Left lung (tissue), 10 donors: ENCODE data around the gene ALDOA. TPM values are rescaled to one million over a fixed set of nuclear protein-coding genes. Genes with fewer than 3 reads are reported as not detected.
A peak's percentile ranks its signal among the peaks of the same experiment; 100 is the strongest.

Experiments used
- ATAC-seq: fragments of 200-7000 bp; cut with Tn5 transposase; one replicate; pipeline ENCODE4 v1.9.1; 2020; ENCODE audit warnings: moderate library complexity
- DNase-seq, 4 donors: peaks; one replicate each; pipeline ENCODE4 v3.0.0-alpha.2; 2013 to 2020
- H3K27ac ChIP-seq, 2 donors: fragments of 200-600 bp; sonication (generic) in 1 of 2; one replicate each; pipeline versions ENCODE4 v1.5.0 to v1.8.0; 2020 to 2021
- H3K27me3 ChIP-seq, 2 donors: fragments of 200-600 bp; sonication (generic) in 1 of 2; one replicate each; pipeline versions ENCODE4 v1.5.0 to v1.8.0; 2020 to 2021
- H3K36me3 ChIP-seq, 2 donors: fragments of 200-600 bp; sonication (generic) in 1 of 2; one replicate each; pipeline versions ENCODE4 v1.5.0 to v1.8.0; 2020 to 2021
- H3K4me1 ChIP-seq, 2 donors: fragments of 200-600 bp; one replicate each; pipeline ENCODE4 v1.8.0; 2021
- H3K4me3 ChIP-seq, 2 donors: fragments of 200-600 bp; sonication (generic) in 1 of 2; one replicate each; pipeline versions ENCODE4 v1.5.0 to v1.8.0; 2020 to 2021; ENCODE audit warnings: mild to moderate bottlenecking in 1 of 2
- H3K9me3 ChIP-seq, 2 donors: fragments of 200-600 bp; sonication (generic) in 1 of 2; one replicate each; pipeline versions ENCODE4 v1.5.0 to v1.8.0; 2020 to 2021
- intact Hi-C, 2 donors: fragments of 100-400 bp; cut with DNase I; formaldehyde crosslinking; loops; one replicate each; pipeline versions ENCODE4 v1.11.2 to v1.14.2; 2022
- polyA plus RNA-seq, 6 donors: library from polyadenylated mRNA; unstranded; fragments of 120-200 nt; gene quantifications; one replicate each; pipeline ENCODE4 v1.2.1, GENCODE V29; 2013; ENCODE audit not compliant: insufficient read length in 6 of 6
- total RNA-seq, 2 donors: library from RNA; stranded (reverse); fragmentation: NEBNext Ultra II Directional; extraction: Animal tissue kit (Norgen Biotek cat#: 25700); gene quantifications; one replicate each; pipeline ENCODE4 v1.2.1, GENCODE V29; 2021
- TF ChIP-seq, protein P1 (sequence below), 2 donors: fragments of 200-600 bp; sonication (generic) in 1 of 2; IDR thresholded peaks; one replicate each; pipeline versions ENCODE4 v1.5.0 to v1.8.0; 2021; ENCODE audit warnings: antibody characterized with exemption in 2 of 2
- donor health status: DM: no; HTN: yes; CAD: no.
- donor health status: DM: no; HTN: no; CAD: no.

ALDOA gene
- total and polyA plus RNA-seq, 8 donors, result 299 to 1,105 (median 379) TPM

DNA sequence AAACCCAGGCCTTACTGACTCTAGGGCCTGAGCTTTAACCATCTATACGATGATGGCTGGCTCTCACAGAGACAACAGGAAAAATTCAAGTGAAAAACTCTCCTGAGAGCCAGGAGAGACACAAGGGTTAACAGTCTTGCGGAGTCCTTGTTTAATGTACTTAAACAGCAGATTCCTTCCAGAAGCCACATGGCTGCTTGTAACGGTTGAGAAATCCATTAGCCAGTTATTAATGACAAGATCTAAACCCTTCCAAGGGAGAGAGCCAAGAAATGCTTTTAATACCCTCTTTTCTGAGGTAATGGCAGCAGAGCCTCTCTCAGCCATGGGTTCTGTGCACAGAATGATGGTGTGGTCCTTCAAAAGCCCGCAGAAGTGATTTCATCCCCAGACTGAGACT is 5.2 kb upstream of the ALDOA start:
- TF ChIP-seq, protein P1, sequence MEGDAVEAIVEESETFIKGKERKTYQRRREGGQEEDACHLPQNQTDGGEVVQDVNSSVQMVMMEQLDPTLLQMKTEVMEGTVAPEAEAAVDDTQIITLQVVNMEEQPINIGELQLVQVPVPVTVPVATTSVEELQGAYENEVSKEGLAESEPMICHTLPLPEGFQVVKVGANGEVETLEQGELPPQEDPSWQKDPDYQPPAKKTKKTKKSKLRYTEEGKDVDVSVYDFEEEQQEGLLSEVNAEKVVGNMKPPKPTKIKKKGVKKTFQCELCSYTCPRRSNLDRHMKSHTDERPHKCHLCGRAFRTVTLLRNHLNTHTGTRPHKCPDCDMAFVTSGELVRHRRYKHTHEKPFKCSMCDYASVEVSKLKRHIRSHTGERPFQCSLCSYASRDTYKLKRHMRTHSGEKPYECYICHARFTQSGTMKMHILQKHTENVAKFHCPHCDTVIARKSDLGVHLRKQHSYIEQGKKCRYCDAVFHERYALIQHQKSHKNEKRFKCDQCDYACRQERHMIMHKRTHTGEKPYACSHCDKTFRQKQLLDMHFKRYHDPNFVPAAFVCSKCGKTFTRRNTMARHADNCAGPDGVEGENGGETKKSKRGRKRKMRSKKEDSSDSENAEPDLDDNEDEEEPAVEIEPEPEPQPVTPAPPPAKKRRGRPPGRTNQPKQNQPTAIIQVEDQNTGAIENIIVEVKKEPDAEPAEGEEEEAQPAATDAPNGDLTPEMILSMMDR (IDR thresholded peaks at IDR 0.05), result no peak
- Histone ChIP-seq H3K36me3 (no peaks in the 10 kb centered on the region), H3K27ac (peak overlapping the region in 1 of 2 donors; percentile 19), H3K9me3 (no peaks in the 10 kb centered on the region), H3K4me3 (no peak overlapping the region), H3K4me1 (peaks cover 13 to 20% of the 10 kb centered on the region in 2 donors), H3K27me3 (no peaks in the 10 kb centered on the region)
- intact Hi-C loops, result no loop called here
- peak in 1 of 4 donors; percentile 43 for DNase-seq
- ATAC-seq, result no peak

DNA sequence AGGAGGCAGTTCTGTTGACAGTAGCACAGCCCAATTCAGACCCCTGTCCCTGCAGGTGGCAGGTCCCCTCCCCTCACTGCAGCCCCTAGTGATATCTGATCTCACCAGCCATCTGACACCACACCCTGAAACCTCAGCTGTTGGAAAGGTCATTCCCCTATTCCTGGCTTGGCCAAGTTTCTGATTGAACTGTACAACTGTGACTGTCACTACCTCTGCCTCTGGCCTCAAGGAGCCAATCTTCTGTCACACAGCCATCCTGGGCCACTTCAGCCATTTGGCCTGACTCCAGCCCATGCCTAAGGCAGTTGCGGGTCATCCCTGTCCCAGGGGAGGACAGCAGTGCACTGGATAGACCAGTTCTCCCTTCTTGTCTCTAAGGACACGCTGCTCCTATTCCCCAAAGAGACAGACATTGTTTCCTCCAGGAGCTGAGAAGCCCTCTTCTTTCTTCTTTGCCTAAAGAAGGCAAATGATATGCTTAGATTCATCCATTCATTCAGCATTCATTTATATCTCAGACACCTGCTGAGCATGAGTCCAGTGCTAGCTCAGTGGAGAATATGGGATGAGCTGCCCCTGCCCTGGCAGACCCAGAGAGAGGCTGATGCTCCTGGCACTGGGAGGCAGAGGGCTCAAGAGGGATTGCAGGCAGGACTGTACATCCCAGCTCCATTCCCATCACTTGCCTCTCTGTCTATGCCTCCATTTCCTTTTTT is 4.6 kb upstream of the ALDOA start:
- Histone ChIP-seq H3K9me3 (no peaks in the 10 kb centered on the region), H3K4me3 (no peak overlapping the region), H3K27me3 (no peaks in the 10 kb centered on the region), H3K27ac (no peak overlapping the region), H3K36me3 (no peaks in the 10 kb centered on the region), H3K4me1 (peaks cover 13 to 20% of the 10 kb centered on the region in 2 donors)
- TF ChIP-seq, protein P1 (IDR thresholded peaks at IDR 0.05), result no peak
- ATAC-seq (no peak), DNase-seq (peak in 1 of 4 donors; percentile 13)
- intact Hi-C loops, result no loop called here

DNA sequence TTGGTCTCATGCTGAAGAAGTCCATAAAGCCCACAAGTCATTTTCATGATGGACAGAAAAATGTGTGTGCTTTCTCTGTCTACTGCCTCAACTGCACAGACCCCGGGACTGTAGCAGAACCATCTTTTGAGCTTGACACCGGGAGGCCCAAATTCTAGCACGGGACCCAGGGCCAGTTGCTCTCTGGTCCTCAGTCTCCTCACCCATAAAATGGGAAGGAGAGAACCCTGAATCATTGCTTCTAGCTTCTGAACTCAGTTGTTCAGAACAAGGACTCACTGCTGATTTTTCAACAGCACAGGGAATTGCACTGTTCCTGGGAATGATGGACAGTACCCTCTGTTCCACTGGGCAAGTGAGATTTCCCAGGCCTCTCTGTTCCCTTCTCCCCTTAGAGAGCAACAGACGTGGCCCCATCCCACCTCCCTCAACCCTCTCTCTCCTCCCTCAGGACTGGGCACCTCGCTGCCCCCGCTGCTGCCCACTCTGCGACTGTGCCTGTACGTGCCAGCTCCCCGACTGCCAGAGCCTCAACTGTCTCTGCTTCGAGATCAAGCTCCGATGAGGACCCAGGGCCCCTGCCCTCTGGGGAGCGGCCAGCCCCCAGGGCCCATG is 2.2 kb upstream of the ALDOA start:
- Histone ChIP-seq H3K4me3 (peak overlapping the region; percentile 55 to 98), H3K4me1 (peaks cover 26 to 41% of the 10 kb centered on the region in 2 donors), H3K36me3 (peaks cover 0 to 19% of the 10 kb centered on the region in 2 donors), H3K9me3 (no peaks in the 10 kb centered on the region), H3K27me3 (no peaks in the 10 kb centered on the region), H3K27ac (peak overlapping the region; percentile 98 to 99)
- no peak for ATAC-seq
- peak in 1 of 4 donors; percentile 15 for DNase-seq
- TF ChIP-seq, protein P1 (IDR thresholded peaks at IDR 0.05), result no peak
- intact Hi-C loops, result no loop called here

DNA sequence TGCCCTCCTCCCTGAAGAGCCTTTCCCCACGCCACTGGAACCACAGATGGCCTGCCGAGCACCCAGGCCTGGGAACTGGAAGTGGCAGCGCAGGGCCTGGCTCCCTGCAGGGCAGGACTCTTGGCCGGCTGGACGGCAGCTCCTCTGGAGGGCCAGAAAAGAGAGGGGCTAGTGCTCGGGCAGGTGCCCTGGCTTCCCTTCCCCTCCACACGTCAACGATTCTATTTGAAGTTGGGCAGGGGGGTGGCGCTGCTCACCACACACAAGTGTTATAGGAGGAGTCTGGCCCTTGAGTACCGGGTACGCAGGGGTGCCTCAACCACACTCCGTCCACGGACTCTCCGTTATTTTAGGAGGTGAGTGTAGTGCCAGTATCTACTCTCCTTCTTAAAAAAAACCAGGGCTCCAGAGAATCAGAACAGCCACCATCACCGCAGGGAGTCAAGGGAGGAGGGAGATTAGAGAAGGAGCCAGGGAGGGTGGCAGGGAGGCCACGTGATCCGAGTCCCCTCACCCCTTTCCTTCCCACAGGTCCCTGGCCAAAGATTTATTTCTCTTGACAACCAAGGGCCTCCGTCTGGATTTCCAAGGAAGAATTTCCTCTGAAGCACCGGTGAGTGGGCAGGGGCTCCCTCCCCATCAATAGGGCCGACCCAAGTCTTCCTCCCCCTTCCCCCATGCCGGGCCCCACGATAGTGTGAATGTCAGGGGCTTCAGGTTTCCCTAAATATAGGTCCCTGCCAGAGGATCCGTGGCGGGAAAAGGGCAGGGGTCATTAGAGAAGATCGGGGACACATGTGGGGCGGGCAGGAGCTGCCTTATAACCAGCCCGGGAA is 1.4 kb upstream of the ALDOA start:
- Histone ChIP-seq H3K27me3 (no peaks in the 10 kb centered on the region), H3K4me3 (peak overlapping the region; percentile 55 to 98), H3K27ac (peak overlapping the region; percentile 98 to 99), H3K9me3 (no peaks in the 10 kb centered on the region), H3K4me1 (peaks cover 26 to 49% of the 10 kb centered on the region in 2 donors), H3K36me3 (peaks cover 0 to 26% of the 10 kb centered on the region in 2 donors)
- TF ChIP-seq, protein P1 (IDR thresholded peaks at IDR 0.05), result peak in 1 of 2 donors; percentile 15
- DNase-seq, result peak in 3 of 4 donors; percentile 80 to 88 (median 87)
- ATAC-seq, result peak; percentile 58
- intact Hi-C loops, result no loop called here
